Suppressor macrophage (primary cell): ENCODE data around the gene IGFL4.
A peak's percentile ranks its signal among the peaks of the same experiment; 100 is the strongest.

Source experiments
- DNase-seq, 4 experiments: peaks; one replicate each; pipeline ENCODE4 v3.0.0-alpha.2; 2020 to 2022

The IGFL4 gene

DNA sequence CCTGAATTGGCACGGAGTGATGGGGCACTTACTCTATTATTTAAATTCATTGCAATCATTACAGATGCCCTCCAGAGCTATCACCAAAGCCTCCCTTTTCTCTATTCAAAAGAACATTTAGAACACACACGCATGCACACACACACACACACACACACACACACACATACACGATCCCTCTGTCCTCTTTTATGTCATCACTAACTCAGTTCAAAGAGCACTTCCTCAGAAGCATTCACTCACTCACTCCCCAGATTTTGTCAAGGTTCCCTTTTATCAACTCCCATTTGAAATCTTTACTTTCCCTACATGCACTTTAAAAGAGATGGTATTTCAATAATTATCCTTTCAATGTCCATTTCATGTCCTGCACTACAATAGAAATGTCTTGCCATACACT lies 22.4 kb upstream of the IGFL4 start:
- peak in 3 of 4 experiments; percentile 13 to 37 (median 22) for DNase-seq

DNA sequence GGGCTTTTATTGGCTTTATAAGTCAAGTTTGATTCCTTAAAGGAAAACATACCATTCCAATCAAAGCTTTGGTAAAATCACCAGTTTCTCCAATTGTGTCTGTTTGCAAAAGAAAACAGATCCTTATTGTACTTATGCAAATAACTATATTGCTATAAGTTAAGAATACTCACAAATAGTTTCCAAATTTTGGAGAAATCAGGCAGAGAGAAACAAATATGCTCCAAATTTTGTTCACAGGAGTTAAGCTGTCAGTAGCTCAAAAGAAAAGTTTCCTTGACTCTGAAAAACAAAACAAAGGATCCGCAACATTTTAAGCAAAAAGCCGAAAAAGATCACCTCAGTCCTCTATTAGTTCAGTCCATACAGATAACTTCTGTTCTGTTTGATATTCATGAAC lies 19.2 kb upstream of the IGFL4 start:
- DNase-seq, result no peak

DNA sequence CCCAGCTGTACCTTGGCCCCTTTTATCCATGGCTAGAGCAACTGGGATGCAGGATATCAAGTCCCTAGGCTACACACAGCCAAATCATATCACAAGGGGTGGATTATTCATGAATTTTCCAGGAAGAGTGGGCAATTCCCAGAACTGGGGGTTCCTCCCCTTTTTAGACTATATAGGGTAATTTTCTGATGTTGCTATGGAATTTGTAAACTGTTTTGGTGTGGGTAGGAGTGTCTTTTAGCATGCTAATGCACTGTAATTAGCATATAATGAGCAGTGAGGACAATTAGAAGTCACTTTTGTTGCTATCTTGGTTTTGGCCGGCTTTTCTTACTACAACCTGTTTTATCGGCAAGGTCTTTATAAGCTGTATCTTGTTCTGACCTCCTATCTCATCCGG lies 18.0 kb upstream of the IGFL4 start:
- DNase-seq, result no peak

DNA sequence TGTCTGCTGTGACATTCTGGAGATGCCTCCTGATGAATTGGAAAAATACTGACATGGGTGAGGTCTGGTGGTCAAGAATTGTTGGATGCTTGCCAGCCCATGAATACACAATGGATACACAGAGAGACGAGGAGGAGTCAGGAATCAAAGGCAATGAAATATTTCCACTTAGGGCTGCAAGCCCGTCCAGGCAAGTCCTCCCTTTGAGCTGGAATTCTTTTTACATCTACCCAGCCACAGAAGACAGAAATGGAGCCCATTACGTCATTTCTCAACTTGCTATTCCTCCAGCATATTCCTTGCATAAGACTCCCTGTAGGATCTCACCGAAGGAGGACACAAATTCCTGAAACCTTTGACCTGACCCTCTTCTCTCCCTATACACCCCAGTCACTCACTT lies 15.7 kb upstream of the IGFL4 start:
- DNase-seq, result no peak

DNA sequence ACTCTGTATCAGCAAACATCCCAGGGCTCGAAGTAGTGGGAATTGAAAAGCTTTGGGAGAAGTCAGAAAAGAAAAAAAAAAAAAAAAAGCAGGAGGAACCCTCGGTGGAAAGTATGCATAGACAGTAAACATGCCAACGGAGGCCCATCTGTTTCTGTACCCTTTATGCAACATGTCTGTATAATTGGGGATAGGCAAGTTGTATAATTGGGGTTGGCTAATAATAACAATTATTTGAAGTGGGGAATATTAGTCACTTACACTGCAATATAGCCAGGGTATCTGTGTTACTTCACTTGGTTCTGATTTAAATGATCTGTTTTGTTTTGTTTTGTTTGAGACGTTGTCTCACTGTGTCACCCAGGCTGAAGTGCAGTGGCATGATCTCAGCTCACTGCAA lies 12.1 kb upstream of the IGFL4 start:
- DNase-seq, result no peak

DNA sequence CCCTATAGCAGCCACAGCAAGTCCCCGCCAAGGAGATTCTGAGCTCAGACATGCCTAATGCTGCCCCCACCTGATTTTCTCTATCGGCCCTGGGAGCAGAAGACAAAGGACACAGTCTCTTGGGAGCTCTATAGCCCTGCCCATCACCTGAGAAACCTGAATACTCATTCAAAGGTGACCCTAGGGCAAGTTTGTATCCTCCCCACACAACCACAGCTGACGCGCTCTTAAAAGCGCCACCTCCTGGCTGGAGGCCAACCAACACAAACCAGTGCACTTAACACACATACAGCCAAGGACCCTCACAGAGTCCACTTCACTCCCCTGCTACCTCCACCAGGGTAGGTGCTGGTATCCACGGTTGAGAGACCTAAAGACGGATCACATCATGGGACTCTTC lies 8.8 kb upstream of the IGFL4 start:
- DNase-seq, result peak in 1 of 4 experiments; percentile 18

DNA sequence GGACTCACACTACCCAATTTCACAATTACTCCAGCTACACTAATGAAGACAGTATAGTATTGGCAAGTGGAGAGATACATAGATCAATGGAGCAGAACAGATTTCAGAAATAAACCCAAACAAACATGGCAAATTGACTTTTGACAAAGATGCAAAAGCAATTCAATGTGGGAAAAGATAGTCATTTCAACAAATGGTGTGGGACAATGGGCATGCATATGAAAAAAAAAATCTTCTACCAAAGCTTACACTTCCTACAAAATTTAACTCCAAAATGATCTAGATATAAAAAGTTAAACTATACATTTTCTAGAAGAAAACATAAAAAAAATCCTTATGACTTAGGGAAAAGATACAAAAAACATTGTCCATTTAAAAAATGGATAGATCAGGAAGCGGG lies 2.7 kb upstream of the IGFL4 start:
- no peak for DNase-seq

DNA sequence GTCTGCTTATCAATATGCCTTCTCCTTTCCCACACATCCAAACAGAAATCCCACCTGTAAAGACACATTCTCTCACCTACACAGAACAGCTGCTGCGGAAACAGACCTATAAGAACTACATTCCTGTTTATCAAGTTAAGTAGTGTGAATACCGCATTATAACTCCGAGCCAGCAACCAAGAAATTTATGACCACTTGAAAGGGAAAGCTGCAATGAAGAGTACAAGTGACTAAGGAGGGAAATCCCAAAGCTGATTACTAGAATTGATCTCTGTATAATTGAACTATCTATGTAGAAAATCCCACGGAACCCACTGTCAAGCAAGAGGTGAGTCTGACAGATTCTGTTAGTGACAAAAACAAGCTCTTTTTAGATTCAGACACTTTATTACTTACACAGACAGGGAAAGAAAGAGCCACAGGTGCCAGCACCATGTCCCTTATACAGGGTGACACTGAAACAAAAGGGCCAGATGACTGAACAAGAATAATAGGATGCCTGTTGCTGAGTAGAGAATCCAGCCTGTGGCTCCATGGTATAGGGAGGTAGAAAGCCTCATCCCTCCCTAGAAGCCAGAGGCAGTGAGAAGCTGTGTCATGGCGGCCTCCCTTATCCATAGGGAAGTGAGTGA lies 1.6 kb upstream of the IGFL4 start:
- no peak for DNase-seq

DNA sequence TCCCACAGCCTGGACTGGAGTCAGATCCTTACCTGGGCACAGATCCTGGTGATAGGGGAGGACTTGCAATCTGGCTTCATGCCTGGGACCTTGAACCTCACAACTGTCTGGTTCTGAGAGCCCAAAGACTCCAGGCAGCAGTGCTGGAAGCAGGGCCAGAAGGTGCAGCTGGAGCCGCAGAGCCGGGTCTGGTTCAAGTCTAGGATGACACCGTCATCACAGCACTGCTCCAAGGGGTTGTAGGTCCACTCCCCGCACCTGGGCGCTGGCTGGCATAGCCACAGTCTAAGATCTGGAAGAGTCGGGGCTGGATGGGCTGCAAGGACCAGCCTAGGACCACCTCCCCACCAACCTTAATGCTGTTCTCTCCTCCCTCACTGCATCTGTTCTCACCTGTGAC lies 677 bp downstream of the IGFL4 start:
- DNase-seq, result no peak

DNA sequence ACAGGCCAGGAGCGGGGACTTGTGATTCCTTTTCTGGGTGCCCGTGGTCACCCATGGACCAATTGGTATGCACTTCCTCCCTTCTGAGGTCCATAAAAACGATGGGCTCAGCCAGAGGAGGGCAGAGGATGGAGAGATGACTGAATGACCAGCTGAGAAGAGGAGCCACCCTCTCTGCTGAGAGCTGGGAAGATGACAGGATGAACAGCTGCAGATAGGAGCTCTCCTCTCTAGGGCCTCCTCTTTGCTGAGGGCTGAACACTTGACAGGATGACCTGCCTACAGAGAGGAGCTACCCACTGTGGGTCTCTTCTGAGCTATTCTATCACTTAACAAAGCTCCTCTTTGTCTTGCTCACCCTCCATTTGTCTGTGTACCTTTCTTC lies 4.1 kb downstream of the IGFL4 start:
- DNase-seq, result no peak

DNA sequence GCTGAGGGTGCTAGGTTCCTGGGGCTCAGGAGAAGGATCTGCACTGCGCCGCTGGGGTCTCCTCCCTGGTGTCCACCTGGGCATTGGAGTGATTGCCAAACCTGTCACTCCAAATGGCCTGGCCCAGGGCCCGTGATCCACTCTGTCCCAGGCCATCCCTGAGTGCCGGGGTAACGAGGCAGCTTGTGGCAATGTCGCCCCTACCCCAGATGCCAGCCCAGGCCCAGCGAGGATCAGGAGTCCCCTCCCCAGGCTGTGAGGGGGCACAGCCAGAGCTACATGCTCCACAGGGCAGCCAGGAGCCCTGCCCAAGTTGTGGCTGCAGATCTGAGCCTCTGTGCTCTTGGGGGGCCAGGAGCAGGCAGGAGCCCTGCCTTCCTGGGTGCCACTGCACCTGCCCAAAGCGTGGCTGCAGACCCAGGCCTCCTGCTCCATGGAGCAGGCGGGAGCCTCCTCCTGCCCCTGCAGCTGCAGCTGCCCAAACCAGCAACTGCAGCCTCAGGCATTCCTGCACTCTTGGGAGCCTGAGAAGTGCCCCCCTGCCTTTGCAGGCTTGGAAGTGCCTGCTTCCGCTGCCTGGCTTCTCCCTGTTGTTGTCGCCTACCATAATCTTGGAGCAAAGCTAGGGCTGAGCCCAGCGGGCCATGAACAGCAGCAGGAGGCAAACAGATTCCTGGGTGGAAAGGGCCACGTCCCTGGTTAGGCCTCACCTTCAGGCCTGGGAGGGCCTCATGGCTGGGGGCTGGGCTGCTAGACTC lies 4.6 kb downstream of the IGFL4 start:
- DNase-seq, result no peak

DNA sequence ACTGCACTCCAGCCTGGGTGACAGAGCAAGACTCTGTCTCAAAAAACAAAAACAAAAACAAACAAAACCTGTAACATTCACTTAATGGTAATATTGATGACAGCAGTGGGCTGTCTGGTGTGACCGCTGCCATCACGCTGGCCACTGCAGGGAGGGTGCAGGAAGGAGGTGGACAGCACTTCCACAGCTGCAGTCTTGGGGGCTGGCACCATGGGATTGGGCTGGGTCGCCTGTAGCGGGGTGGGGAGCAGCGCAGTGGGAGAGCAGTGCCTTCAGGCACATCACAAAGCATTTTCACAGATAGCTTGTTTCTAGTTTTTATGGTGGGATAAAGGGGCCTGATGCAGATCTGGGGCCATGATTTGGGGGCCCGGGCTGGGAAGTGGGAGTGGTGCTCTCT lies 5.3 kb downstream of the IGFL4 start:
- DNase-seq, result no peak

DNA sequence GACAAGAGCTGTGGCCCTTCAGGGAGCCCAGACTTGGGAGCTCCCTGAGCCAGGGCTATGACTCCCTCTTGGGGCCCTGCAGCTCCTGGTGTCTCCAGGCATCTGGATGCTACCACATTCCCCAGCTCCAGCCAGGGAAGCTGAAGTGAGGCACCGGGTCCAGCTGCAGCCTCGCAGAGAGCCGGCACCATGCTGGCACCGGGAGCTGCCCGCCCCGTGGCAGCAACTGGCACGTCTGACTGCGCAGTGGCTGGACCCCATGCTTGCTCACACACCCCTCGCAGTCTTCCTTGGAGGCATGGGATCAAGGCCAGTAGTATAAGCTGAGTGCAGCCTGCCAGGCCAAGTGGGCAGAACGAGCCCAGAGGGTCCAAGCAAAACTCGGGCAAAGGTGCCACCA lies 7.4 kb downstream of the IGFL4 start:
- DNase-seq, result no peak

DNA sequence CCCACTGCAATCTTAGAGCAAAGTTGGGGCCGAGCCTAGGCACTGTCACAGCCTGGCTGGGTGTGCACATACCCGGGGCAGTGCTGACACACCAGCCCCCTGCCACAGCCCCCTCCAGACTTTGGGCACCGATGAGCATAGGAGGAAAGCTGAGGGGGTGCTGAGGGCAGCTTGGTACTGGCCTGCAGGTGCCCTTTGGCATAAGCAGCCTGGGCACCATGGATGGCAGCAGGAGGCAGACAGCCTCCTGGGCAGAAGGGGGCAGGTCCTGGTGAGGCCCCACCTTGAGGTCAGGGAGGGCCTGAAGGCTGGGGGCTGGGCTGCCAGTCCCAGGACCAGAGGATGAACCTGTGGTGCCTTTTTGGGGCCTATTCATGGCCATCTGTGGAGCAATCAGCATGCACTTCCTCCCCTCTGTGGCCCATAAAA lies 8.2 kb downstream of the IGFL4 start:
- no peak for DNase-seq

DNA sequence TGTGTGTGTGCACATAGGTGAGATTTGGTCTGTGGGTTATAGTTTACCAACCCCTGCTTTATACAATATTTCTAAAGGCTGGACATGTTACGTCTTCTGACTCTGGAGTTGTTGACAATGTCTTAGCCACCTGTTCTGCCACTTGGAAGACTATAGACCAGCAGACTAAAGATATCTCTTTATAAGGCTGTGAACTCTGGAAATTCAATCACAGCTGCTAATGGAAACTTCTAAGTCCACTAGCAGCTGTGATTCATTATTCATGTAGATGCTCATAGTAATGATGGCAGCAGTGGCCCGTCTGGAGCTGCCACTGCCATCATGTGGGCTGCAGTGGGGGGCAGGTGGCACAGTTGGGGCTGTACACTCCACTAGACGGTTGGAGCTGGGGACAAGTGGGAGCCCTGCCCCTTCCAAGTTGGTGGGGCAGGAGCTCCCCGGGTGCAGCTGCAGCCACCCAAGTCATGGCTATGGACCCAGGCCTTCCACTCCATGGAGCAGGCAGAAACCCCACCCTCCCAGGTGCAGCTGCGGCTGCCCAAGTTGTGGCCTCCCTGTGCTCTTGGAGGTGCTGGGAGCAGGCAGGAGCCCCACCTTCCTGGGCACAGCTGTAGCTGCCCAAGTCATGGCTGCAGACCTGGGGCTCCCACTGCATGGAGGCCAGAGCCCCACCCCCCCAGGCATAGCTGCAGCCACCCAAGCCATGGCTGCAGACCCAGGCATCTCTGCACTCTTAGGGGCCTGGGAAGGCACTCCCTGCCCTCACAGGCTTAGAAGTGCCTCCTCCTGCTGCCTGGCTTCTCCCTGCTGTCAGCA lies 8.8 kb downstream of the IGFL4 start:
- DNase-seq, result no peak

DNA sequence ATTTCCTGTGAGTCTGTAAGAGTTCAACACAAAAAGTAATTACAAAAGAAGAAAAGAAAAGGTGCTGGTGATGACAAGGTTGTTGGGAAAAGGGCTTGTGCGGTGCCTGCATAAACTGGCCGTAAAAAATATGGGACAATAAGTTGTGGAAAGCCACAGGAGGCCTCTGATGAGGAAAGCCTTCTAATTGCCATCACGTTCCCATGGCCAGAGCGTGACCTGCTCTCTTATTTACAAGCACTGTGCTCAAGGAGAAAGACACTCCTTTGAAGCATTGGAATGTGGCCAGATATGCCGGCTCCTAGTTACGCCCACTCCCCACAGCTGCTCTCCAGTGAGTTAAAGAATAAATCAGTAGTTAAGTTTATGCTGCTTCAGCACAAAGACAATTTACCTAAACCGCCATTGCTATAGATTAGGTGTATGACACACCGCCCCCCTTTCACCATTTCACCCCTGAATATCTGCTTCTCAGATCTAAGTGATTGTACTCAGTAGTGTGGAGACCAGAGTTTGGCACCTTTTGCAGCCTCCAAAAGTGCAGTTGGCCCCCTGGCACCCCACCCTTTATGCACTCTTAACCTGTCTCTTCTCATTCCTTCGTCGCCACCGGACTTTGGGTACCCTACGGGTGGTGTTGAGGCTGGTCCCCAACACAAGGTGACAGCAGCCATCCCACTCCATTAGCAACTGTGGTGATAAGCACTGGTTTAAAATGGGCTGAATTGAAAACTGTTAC lies 9.8 kb downstream of the IGFL4 start:
- no peak for DNase-seq

DNA sequence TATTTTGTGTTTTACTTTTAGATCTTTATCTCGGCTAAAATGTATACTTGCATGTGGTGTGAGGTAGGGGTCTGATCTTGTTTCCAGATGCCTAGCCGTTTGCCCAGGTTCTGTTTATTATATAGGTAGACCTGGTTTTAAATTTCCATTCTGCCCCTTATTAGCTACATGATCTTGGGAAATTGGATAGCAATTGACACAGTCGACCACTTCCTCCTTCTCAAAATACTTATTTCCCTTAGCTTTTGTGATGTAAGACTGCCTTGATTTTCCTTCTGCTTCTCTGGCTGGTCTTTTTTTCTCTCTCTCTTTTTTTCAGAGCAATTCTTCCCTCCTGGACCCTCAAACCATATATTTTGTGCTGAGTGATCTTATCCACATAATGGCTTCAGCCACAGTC lies 15.0 kb downstream of the IGFL4 start:
- peak in 2 of 4 experiments; percentile 38 to 50 for DNase-seq

DNA sequence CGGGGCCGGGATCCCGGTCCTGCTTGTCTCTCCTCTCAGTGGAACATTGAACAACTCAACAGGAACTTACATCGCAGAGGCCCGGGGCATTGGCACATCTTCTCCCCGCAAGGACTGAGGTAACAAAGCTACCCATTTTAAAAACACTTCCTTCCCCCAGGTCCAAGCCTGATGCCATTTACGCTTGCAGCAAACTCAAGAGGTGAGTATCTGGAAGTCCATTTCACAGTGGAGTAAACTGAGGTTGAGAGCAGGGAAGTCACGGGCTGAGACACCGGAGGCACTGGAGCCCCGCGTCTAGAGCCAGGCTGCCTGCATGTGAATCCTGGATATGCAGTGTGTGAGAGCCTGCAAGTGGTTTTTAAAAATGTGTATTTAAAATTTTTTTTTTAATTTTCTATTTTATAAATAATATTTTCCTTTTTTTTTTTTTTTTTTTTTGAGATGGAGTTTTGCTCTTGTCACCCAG lies 17.5 kb downstream of the IGFL4 start:
- peak in 2 of 4 experiments; percentile 24 for DNase-seq

DNA sequence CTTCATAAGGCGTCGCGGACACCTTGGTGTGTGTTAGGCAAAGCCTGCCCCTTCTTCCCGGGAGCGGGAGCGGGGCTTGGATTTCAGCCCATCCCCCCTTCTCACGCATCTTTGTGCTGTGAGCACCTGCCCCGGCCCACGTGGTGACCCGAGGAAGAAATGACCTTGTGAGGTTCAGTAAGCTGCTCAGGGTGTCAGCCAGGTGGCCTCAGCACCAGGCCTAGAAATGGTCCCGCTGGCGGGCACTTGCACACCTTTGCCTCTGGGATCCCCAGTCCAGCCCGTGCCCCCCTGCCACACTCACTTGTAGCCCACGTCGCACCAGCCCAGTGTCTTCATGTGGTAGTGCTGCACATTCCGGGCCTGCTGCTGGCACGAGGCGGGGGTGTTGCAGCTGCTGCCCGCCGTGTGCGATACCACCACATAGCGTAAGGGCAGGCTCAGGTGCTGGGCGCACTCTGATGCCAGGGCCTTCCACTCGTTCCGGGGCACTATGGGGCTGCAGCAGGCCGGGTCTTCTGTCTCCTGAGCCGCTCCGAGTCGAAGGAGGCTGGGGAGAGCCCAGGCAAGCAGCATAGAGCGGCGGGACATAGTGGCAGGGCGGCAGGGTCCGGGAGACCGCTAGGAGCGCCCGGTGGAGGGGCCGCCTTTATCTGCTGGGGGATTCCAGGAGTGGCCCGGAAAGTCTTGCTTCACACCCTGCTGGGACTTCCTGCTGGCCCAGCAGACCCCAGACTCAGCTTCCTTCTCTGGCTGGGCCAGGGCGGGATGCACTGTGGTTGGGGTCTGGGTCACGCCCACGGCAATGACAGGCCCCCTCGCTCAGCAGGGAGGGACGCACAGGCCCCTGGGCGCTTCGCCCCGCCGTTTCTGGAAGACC lies 18.1 kb downstream of the IGFL4 start, which contains the start of gene PGLYRP1:
TSS of gene PGLYRP1 (minus strand) at position 623 of the 880 bp plus-strand sequence. CDS start at position 591, 32 bp downstream.
- no peak for DNase-seq

DNA sequence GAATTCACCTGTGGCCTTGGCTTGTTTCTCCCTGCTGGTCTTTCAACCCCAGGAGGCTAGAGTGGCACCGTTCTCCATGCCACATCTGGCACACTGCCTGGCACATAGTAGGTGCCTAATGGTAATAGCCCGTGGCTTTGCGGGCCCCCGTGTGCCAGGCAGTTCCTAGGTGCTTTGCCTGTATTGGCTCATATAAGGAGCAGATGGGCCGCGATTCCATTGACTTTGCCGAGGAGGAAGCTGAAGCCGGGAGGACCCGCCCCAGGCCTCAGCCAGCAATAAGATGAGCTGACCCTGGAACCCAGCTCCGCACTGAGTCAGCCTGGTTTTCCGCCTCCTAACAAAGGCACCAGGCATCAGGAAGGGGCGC lies 18.8 kb downstream of the IGFL4 start:
- DNase-seq, result no peak

DNA sequence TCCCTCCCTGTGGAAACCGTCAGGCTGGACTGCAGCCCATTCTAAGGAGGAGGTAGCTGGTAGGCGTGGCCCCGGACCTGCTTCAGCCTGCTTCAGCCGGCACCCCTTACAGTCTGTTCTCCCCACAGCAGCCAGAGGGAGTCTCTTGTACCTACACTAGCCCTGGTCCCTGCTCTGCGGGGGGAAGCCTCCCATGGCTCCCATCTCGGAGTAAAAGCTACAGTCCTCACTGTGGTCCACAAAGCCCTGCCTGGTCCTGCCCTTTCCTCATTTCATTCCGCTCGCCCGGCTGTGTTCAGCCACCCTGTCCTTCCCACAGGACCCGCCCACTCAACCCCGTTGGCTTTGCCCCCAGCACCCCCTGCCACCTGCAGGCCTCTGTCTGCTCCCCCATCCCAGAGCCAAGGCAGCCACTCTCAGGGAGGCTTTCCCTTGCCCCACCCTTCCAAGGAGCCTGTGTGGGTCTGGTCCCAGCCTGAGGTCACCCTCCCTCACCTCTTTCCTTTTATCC lies 19.2 kb downstream of the IGFL4 start:
- DNase-seq, result no peak

DNA sequence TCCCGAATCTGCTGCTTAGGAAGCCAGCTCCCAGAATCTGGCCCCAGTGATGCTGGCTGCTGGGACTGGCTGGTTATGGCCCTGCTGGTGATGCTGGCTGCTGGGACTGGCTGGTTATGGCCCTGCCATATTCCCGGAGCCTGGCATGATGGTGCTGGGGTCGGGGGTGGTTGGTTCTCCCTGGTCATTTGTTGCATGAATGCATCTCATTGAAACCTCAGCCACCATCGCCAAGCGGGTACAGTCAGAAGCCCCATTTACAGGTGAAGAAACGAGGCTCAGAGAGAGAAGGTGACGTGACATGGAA lies 20.0 kb downstream of the IGFL4 start:
- DNase-seq, result no peak
